Activated B cell treated with CpG ODN at 0.5 μM for 24 hours (primary cell): Measurements from ENCODE around the gene GAGE12D. TPM values are rescaled to one million over a fixed set of nuclear protein-coding genes. Genes with fewer than 3 reads are reported as not detected.

Experiments used
- total RNA-seq: library from RNA; stranded (reverse); gene quantifications from 2 replicates; pipeline ENCODE4 v1.2.3, GENCODE V29; 2022

Gene GAGE12D
- total RNA-seq, 1 donor from 2014 or later, result not detected

Other genes with a start within 250 kb of the GAGE12D start
- gene GAGE10, start 238.1 kb upstream of the GAGE12D start, total RNA-seq, result not detected in 2 replicates
- gene GAGE12J, start 219.7 kb upstream of the GAGE12D start, total RNA-seq, result not detected in 2 replicates
- not detected in 2 replicates for gene GAGE13, start 210.2 kb upstream of the GAGE12D start, total RNA-seq
- gene GAGE12C, start 9.6 kb upstream of the GAGE12D start, total RNA-seq, result not detected in 2 replicates
- not detected in 2 replicates for gene GAGE12E, start 9.6 kb downstream of the GAGE12D start, total RNA-seq
- gene GAGE12F, start 19.1 kb downstream of the GAGE12D start, total RNA-seq, result not detected in 2 replicates
- gene GAGE12G, start 28.7 kb downstream of the GAGE12D start, total RNA-seq, result not detected in 2 replicates
- gene GAGE12H, start 38.2 kb downstream of the GAGE12D start, total RNA-seq, result not detected in 2 replicates
- gene GAGE2A, start 47.8 kb downstream of the GAGE12D start, total RNA-seq, result not detected in 2 replicates
- not detected in 2 replicates for gene GAGE1, start 57.3 kb downstream of the GAGE12D start, total RNA-seq
- not detected in 2 replicates for gene PAGE1, start 154.3 kb downstream of the GAGE12D start, total RNA-seq